HG03442 (cell line): ENCODE data around the gene COL9A1.

ENCODE experiments used
- ATAC-seq: cut with Tn5 transposase; IDR thresholded peaks from one replicate; pipeline ENCODE4 v1.9.1; 2021; ENCODE audit warnings: mild to moderate bottlenecking, moderate library complexity; ENCODE audit not compliant: unreplicated experiment

COL9A1 gene

GRCh38 chr6:70176842-70177550 is 125.9 kb downstream of the COL9A1 start:
- ATAC-seq, result no peak

- no peak for ATAC-seq
Measured at GRCh38 chr6:70175770-70176169, 127.1 kb downstream of the COL9A1 start.

- no peak for ATAC-seq
Measured at GRCh38 chr6:70172252-70172651, 130.6 kb downstream of the COL9A1 start.

GRCh38 chr6:70171236-70171635 is 131.6 kb downstream of the COL9A1 start:
- ATAC-seq, result no peak

GRCh38 chr6:70168681-70169377 is 134.1 kb downstream of the COL9A1 start:
- no peak for ATAC-seq
